ENCODE results near the gene VPS26A.

Gene VPS26A

DNA sequence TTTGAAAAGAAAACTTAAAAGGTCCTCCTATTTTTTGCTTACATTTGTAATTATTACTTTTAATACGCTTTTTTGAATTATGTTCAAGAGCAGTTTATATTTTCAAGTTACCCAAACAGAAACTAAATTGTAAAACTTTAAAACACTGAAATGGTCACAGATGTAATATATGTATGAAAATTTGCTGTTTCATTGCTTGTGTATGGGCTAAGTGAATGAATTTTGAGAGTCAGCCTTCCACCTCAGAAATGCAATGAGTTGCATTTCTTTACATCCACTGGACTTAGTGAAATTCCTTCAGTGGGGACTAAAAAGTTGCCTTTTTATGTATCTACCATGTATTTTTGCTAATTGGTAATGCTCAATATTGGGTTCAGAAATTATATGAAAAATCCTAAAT lies 1.6 kb downstream of the VPS26A start:
- Histone ChIP-seq H3K4me2 (ENCODE audit: insufficient read depth, low read length) (peak overlapping the region; percentile 78), H3K9ac (ENCODE audit: low read depth, low read length) (peak overlapping the region; percentile 64; the same call in 1 of the 2 replicates), H3K27me3 (ENCODE audit: insufficient read depth, low read length, poor library complexity) (no peaks in the 10 kb centered on the region), H4K20me1 (ENCODE audit: insufficient read depth, low read length) (peaks cover 14% of the 10 kb centered on the region; the same call in 1 of the 2 replicates), H2AFZ (ENCODE audit: low read depth, low read length) (no peak overlapping the region), H3K4me1 (ENCODE audit: insufficient read depth, low read length) (peaks cover 23% of the 10 kb centered on the region), H3K36me3 (ENCODE audit: insufficient read depth, low read length) (no peaks in the 10 kb centered on the region; the same call in 1 of the 2 replicates), H3K79me2 (ENCODE audit: insufficient read depth, low read length) (peaks cover 65% of the 10 kb centered on the region), H3K9me3 (ENCODE audit: insufficient read depth, low read length, severe bottlenecking) (no peaks in the 10 kb centered on the region), H3K4me3 (ENCODE audit: low read depth in 1 of 2, low read length in 2 of 2) (peak overlapping the region; percentile 6 to 59; a peak in 3 of 4 replicates), H3K27ac (ENCODE audit: low read length) (no peak overlapping the region)
- TF ChIP-seq CTCF (IDR thresholded peaks at IDR 0.05; ENCODE audit: borderline replicate concordance, extremely low read depth, low read length, poor library complexity, severe bottlenecking) (no peak), EZH2 (IDR thresholded peaks at IDR 0.05; ENCODE audit: borderline replicate concordance, low read depth, low read length, severe bottlenecking) (no peak)
- ATAC-seq (ENCODE audit: insufficient read depth, low read depth) (no peak), DNase-seq (no peak)

- H3K9me3 ChIP-seq (ENCODE audit: insufficient read depth, low read length, severe bottlenecking): no peaks in the 10 kb centered on the region
- peaks cover 98% of the 10 kb centered on the region for H3K79me2 ChIP-seq (ENCODE audit: insufficient read depth, low read length)
- no peak for ATAC-seq (ENCODE audit: insufficient read depth, low read depth)
- TF ChIP-seq EZH2 (IDR thresholded peaks at IDR 0.05; ENCODE audit: borderline replicate concordance, low read depth, low read length, severe bottlenecking) (no peak), CTCF (IDR thresholded peaks at IDR 0.05; ENCODE audit: borderline replicate concordance, extremely low read depth, low read length, poor library complexity, severe bottlenecking) (no peak)
- no peak overlapping the region for H3K9ac ChIP-seq (ENCODE audit: low read depth, low read length)
- H3K27ac ChIP-seq (ENCODE audit: low read length): no peak overlapping the region
- H3K4me3 ChIP-seq (ENCODE audit: low read depth in 1 of 2, low read length in 2 of 2): no peak overlapping the region
- no peaks in the 10 kb centered on the region for H3K27me3 ChIP-seq (ENCODE audit: insufficient read depth, low read length, poor library complexity)
- DNase-seq: no peak
- H4K20me1 ChIP-seq (ENCODE audit: insufficient read depth, low read length): peaks cover 14% of the 10 kb centered on the region; the same call in 1 of the 2 replicates
- H2AFZ ChIP-seq (ENCODE audit: low read depth, low read length): no peak overlapping the region
- peaks cover 11% of the 10 kb centered on the region for H3K4me1 ChIP-seq (ENCODE audit: insufficient read depth, low read length)
- H3K4me2 ChIP-seq (ENCODE audit: insufficient read depth, low read length): 0 out of 2 replicates have a peak overlapping the region, but pooled peaks have one; percentile 14
- H3K36me3 ChIP-seq (ENCODE audit: insufficient read depth, low read length): peaks cover 21% of the 10 kb centered on the region
These were observed 6.3 kb downstream of the VPS26A start for GRCh38 chr10:69130251-69130650.

- DNase-seq (no peak), ATAC-seq (ENCODE audit: insufficient read depth, low read depth) (no peak)
- H2AFZ ChIP-seq (ENCODE audit: low read depth, low read length): no peak overlapping the region
- H3K79me2 ChIP-seq (ENCODE audit: insufficient read depth, low read length): peaks cover 80% of the 10 kb centered on the region
- no peak overlapping the region for H3K9ac ChIP-seq (ENCODE audit: low read depth, low read length)
- H3K4me1 ChIP-seq (ENCODE audit: insufficient read depth, low read length): no peaks in the 10 kb centered on the region
- no peaks in the 10 kb centered on the region for H3K9me3 ChIP-seq (ENCODE audit: insufficient read depth, low read length, severe bottlenecking)
- no peak for TF ChIP-seq CTCF (IDR thresholded peaks at IDR 0.05; ENCODE audit: borderline replicate concordance, extremely low read depth, low read length, poor library complexity, severe bottlenecking)
- no peak for TF ChIP-seq EZH2 (IDR thresholded peaks at IDR 0.05; ENCODE audit: borderline replicate concordance, low read depth, low read length, severe bottlenecking)
- H3K4me3 ChIP-seq (ENCODE audit: low read depth in 1 of 2, low read length in 2 of 2): no peak overlapping the region
- H3K36me3 ChIP-seq (ENCODE audit: insufficient read depth, low read length): peaks cover 25% of the 10 kb centered on the region
- no peak overlapping the region for H3K27ac ChIP-seq (ENCODE audit: low read length)
- H3K27me3 ChIP-seq (ENCODE audit: insufficient read depth, low read length, poor library complexity): no peaks in the 10 kb centered on the region
- H3K4me2 ChIP-seq (ENCODE audit: insufficient read depth, low read length): no peak overlapping the region
- peaks cover 12% of the 10 kb centered on the region; the same call in 1 of the 2 replicates for H4K20me1 ChIP-seq (ENCODE audit: insufficient read depth, low read length)
These were observed 16.0 kb downstream of the VPS26A start for GRCh38 chr10:69139961-69140360.

Measured in DND-41 (cell line).